ENCODE results near the gene RASAL1. TPM values are rescaled to one million over a fixed set of nuclear protein-coding genes. Genes with fewer than 3 reads are reported as not detected.

Gene RASAL1
- total RNA-seq, 1 experiment from 2014 or later, result 8.1 TPM

DNA sequence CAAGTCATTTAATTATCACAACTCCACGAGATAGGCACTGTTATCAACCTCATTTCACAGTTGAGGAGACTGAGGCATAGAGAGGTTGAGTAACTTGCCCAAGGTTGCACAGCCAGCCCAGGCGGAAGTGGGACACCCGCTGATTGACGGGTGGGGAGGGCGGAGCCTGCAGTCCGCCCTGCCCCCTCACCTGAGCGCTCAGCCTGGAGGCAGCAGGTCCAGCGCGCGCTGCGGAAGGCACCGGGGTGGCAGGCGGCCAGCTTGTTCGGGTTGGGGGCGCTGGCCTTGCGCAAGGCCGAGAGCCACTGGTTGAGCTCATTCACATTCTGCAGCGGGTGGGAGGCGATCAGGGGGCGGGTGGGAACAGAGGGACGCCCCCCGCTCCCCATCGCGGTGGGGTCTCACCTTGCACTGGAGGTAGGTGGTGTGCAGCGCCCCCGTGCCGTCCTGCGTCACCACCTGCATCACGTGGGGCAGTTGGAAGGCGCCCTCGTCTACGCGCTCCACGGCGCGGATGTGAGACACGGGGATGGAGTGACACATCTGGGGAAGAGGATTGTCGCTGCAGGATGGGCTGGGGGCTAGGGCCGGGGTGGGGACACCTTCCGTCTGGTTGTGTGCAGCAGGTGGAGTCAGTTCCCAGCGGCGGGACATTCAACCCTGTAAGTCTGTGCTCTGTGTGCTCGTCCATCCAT is 31.7 kb downstream of the RASAL1 start (continued):
- TF ChIP-seq, protein P1, sequence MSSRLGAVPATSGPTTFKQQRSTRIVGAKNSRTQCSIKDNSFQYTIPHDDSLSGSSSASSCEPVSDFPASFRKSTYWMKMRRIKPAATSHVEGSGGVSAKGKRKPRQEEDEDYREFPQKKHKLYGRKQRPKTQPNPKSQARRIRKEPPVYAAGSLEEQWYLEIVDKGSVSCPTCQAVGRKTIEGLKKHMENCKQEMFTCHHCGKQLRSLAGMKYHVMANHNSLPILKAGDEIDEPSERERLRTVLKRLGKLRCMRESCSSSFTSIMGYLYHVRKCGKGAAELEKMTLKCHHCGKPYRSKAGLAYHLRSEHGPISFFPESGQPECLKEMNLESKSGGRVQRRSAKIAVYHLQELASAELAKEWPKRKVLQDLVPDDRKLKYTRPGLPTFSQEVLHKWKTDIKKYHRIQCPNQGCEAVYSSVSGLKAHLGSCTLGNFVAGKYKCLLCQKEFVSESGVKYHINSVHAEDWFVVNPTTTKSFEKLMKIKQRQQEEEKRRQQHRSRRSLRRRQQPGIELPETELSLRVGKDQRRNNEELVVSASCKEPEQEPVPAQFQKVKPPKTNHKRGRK (CRISPR knock-in tag; IDR thresholded peaks at IDR 0.05; ENCODE audit: borderline replicate concordance), result no peak
- TF ChIP-seq, protein P2, sequence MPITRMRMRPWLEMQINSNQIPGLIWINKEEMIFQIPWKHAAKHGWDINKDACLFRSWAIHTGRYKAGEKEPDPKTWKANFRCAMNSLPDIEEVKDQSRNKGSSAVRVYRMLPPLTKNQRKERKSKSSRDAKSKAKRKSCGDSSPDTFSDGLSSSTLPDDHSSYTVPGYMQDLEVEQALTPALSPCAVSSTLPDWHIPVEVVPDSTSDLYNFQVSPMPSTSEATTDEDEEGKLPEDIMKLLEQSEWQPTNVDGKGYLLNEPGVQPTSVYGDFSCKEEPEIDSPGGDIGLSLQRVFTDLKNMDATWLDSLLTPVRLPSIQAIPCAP (CRISPR knock-in tag; IDR thresholded peaks at IDR 0.05), result no peak
- TF ChIP-seq SMAD4 (CRISPR knock-in tag; IDR thresholded peaks at IDR 0.05), result no peak
- TF ChIP-seq, protein P3, sequence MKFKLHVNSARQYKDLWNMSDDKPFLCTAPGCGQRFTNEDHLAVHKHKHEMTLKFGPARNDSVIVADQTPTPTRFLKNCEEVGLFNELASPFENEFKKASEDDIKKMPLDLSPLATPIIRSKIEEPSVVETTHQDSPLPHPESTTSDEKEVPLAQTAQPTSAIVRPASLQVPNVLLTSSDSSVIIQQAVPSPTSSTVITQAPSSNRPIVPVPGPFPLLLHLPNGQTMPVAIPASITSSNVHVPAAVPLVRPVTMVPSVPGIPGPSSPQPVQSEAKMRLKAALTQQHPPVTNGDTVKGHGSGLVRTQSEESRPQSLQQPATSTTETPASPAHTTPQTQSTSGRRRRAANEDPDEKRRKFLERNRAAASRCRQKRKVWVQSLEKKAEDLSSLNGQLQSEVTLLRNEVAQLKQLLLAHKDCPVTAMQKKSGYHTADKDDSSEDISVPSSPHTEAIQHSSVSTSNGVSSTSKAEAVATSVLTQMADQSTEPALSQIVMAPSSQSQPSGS (CRISPR knock-in tag; IDR thresholded peaks at IDR 0.05; ENCODE audit: borderline replicate concordance, low read depth), result no peak
- no peak for TF ChIP-seq NR2C2 (CRISPR knock-in tag; IDR thresholded peaks at IDR 0.05)
- TF ChIP-seq NFATC4 (CRISPR knock-in tag; IDR thresholded peaks at IDR 0.05), result no peak
- TF ChIP-seq, protein P4, sequence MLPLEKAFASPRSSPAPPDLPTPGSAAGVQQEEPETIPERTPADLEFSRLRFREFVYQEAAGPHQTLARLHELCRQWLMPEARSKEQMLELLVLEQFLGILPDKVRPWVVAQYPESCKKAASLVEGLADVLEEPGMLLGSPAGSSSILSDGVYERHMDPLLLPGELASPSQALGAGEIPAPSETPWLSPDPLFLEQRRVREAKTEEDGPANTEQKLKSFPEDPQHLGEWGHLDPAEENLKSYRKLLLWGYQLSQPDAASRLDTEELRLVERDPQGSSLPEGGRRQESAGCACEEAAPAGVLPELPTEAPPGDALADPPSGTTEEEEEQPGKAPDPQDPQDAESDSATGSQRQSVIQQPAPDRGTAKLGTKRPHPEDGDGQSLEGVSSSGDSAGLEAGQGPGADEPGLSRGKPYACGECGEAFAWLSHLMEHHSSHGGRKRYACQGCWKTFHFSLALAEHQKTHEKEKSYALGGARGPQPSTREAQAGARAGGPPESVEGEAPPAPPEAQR (CRISPR knock-in tag; IDR thresholded peaks at IDR 0.05), result no peak
- no peak for TF ChIP-seq GTF2I (CRISPR knock-in tag; conservative IDR thresholded peaks at IDR 0.05)
- TF ChIP-seq MYBL2 (CRISPR knock-in tag; IDR thresholded peaks at IDR 0.05), result 0 out of 2 replicates have a peak, but pooled peaks have one; percentile 34
- TF ChIP-seq SMAD3 (CRISPR knock-in tag; IDR thresholded peaks at IDR 0.05; ENCODE audit: borderline replicate concordance), result no peak
- 0 out of 2 replicates have a peak, but pooled peaks have one; percentile 19 for TF ChIP-seq CBFB (CRISPR knock-in tag; IDR thresholded peaks at IDR 0.05; ENCODE audit: low read depth)
- TF ChIP-seq, protein P5, sequence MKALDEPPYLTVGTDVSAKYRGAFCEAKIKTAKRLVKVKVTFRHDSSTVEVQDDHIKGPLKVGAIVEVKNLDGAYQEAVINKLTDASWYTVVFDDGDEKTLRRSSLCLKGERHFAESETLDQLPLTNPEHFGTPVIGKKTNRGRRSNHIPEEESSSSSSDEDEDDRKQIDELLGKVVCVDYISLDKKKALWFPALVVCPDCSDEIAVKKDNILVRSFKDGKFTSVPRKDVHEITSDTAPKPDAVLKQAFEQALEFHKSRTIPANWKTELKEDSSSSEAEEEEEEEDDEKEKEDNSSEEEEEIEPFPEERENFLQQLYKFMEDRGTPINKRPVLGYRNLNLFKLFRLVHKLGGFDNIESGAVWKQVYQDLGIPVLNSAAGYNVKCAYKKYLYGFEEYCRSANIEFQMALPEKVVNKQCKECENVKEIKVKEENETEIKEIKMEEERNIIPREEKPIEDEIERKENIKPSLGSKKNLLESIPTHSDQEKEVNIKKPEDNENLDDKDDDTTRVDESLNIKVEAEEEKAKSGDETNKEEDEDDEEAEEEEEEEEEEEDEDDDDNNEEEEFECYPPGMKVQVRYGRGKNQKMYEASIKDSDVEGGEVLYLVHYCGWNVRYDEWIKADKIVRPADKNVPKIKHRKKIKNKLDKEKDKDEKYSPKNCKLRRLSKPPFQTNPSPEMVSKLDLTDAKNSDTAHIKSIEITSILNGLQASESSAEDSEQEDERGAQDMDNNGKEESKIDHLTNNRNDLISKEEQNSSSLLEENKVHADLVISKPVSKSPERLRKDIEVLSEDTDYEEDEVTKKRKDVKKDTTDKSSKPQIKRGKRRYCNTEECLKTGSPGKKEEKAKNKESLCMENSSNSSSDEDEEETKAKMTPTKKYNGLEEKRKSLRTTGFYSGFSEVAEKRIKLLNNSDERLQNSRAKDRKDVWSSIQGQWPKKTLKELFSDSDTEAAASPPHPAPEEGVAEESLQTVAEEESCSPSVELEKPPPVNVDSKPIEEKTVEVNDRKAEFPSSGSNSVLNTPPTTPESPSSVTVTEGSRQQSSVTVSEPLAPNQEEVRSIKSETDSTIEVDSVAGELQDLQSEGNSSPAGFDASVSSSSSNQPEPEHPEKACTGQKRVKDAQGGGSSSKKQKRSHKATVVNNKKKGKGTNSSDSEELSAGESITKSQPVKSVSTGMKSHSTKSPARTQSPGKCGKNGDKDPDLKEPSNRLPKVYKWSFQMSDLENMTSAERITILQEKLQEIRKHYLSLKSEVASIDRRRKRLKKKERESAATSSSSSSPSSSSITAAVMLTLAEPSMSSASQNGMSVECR (CRISPR knock-in tag; IDR thresholded peaks at IDR 0.05; ENCODE audit: borderline replicate concordance), result 0 out of 2 replicates have a peak, but pooled peaks have one; percentile 24
- TF ChIP-seq, protein P6, sequence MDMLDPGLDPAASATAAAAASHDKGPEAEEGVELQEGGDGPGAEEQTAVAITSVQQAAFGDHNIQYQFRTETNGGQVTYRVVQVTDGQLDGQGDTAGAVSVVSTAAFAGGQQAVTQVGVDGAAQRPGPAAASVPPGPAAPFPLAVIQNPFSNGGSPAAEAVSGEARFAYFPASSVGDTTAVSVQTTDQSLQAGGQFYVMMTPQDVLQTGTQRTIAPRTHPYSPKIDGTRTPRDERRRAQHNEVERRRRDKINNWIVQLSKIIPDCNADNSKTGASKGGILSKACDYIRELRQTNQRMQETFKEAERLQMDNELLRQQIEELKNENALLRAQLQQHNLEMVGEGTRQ (CRISPR knock-in tag; IDR thresholded peaks at IDR 0.05), result peak; percentile 98
- TF ChIP-seq, protein P7, sequence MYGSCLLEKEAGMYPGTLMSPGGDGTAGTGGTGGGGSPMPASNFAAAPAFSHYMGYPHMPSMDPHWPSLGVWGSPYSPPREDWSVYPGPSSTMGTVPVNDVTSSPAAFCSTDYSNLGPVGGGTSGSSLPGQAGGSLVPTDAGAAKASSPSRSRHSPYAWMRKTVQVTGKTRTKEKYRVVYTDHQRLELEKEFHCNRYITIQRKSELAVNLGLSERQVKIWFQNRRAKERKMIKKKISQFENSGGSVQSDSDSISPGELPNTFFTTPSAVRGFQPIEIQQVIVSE (CRISPR knock-in tag; IDR thresholded peaks at IDR 0.05; ENCODE audit: borderline replicate concordance), result no peak
- TF ChIP-seq NFYB (CRISPR knock-in tag; conservative IDR thresholded peaks at IDR 0.05; ENCODE audit: low read depth), result 0 out of 2 replicates have a peak, but pooled peaks have one; percentile 17
- TF ChIP-seq TEAD4 (CRISPR knock-in tag; IDR thresholded peaks at IDR 0.05), result no peak
- TF ChIP-seq ZNF232 (CRISPR knock-in tag; IDR thresholded peaks at IDR 0.05), result peak; percentile 80
- TF ChIP-seq, protein P8, sequence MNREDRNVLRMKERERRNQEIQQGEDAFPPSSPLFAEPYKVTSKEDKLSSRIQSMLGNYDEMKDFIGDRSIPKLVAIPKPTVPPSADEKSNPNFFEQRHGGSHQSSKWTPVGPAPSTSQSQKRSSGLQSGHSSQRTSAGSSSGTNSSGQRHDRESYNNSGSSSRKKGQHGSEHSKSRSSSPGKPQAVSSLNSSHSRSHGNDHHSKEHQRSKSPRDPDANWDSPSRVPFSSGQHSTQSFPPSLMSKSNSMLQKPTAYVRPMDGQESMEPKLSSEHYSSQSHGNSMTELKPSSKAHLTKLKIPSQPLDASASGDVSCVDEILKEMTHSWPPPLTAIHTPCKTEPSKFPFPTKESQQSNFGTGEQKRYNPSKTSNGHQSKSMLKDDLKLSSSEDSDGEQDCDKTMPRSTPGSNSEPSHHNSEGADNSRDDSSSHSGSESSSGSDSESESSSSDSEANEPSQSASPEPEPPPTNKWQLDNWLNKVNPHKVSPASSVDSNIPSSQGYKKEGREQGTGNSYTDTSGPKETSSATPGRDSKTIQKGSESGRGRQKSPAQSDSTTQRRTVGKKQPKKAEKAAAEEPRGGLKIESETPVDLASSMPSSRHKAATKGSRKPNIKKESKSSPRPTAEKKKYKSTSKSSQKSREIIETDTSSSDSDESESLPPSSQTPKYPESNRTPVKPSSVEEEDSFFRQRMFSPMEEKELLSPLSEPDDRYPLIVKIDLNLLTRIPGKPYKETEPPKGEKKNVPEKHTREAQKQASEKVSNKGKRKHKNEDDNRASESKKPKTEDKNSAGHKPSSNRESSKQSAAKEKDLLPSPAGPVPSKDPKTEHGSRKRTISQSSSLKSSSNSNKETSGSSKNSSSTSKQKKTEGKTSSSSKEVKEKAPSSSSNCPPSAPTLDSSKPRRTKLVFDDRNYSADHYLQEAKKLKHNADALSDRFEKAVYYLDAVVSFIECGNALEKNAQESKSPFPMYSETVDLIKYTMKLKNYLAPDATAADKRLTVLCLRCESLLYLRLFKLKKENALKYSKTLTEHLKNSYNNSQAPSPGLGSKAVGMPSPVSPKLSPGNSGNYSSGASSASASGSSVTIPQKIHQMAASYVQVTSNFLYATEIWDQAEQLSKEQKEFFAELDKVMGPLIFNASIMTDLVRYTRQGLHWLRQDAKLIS (CRISPR knock-in tag; IDR thresholded peaks at IDR 0.05; ENCODE audit: borderline replicate concordance), result no peak
- TF ChIP-seq, protein P9, sequence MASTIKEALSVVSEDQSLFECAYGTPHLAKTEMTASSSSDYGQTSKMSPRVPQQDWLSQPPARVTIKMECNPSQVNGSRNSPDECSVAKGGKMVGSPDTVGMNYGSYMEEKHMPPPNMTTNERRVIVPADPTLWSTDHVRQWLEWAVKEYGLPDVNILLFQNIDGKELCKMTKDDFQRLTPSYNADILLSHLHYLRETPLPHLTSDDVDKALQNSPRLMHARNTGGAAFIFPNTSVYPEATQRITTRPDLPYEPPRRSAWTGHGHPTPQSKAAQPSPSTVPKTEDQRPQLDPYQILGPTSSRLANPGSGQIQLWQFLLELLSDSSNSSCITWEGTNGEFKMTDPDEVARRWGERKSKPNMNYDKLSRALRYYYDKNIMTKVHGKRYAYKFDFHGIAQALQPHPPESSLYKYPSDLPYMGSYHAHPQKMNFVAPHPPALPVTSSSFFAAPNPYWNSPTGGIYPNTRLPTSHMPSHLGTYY (CRISPR knock-in tag; IDR thresholded peaks at IDR 0.05), result no peak
- no peak for TF ChIP-seq TP53 (CRISPR knock-in tag; IDR thresholded peaks at IDR 0.05)
- no peak; the same call in 1 of the 2 replicates for TF ChIP-seq ETV6 (CRISPR knock-in tag; IDR thresholded peaks at IDR 0.05)
- TF ChIP-seq ZNF138 (CRISPR knock-in tag; conservative IDR thresholded peaks at IDR 0.05), result peak; percentile 79; the same call in 1 of the 2 replicates
